ENCODE measurements around the gene ANKRD36C.
"Not testable (repeated sequence)": the region's sequence is repeated elsewhere in the genome, so short reads cannot be mapped to it uniquely, and the experiment has no call there.

Gene ANKRD36C
- 120 to 168 (median 165) reads per million in 3 donors for total RNA-seq

DNA sequence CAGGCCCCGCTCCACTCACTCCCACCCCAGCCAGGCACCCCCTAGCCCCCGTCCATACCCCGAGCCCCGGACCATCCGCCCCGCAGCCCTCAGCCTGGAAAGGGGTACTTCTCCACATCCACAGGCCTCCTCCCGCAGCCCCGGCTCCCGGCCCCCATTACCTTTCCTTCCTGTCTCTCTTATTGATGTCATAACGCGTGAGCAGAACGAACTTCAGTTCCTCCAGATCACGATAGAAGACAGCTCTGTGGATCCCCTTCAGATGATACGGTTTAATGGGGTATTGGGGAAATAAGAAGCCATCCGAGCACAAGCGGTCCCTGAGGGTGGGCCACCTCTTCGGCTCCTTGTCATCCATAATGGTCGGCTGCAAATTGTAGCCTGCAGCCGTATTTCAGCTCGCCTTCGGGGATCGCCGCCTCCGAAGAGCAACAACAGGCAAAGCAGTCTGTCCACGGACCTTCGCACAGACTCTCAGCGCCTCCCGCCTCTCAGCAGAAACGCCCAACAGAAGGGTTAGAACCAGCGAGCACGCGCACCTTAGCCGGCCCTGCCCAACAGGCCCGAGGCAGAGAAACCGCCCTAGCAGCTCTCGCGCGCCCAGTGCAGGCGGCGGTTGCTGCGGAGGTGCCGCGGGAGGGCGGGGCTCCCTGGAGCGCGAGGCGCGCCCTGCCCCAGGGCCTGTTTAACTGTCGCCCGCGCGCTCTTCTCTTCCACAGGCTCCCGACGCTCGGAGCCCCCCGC lies at the start of gene ANKRD36C:
Gene ANKRD36C (minus strand): TSS at position 474 of the 744 bp plus-strand sequence. CDS start 116 bp downstream, at position 358.
- Histone ChIP-seq H3K4me3 (ENCODE audit: insufficient read depth, low read depth, low read length, poor library complexity, severe bottlenecking) (peak within 1 kb of the TSS; percentile 61), H3K27ac (ENCODE audit: insufficient read depth, low read length, poor library complexity, severe bottlenecking) (peak within 1 kb of the TSS; percentile 87)
- not testable (repeated sequence) for H3K4me1 ChIP-seq (ENCODE audit: control insufficient read depth, insufficient read depth, low read length, poor library complexity, severe bottlenecking); H3K27me3 ChIP-seq (replicated peaks; ENCODE audit: control insufficient read depth, insufficient read depth, low read length, poor library complexity, severe bottlenecking); H3K9me3 ChIP-seq (ENCODE audit: control insufficient read depth, low read length); H3K36me3 ChIP-seq (ENCODE audit: control insufficient read depth, insufficient read depth, low read length)
- peak in 1 of 3 donors; percentile 22 for DNase-seq

DNA sequence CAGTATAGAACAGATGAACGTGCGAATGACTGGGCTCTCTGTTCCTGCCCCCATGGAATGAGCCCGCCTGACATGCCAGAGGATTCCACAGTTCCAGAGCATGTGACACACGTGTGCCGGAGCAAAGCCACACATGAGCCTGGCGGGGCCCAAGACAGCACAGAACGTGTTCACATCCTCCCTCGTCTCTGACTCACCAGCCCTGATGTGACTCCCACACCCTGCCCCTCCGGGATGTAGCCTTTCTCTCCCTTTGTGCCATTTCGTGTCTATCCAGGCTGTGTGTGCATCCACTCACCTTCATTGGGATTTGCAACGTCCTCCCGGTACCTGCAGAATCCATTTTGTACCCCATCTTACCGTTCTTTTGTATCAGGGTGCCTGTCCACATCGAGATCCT lies 43.9 kb upstream of the ANKRD36C start:
- not testable (repeated sequence) for DNase-seq; H3K27me3 ChIP-seq (replicated peaks; ENCODE audit: control insufficient read depth, insufficient read depth, low read length, poor library complexity, severe bottlenecking); H3K27ac ChIP-seq (ENCODE audit: insufficient read depth, low read length, poor library complexity, severe bottlenecking); H3K4me1 ChIP-seq (ENCODE audit: control insufficient read depth, insufficient read depth, low read length, poor library complexity, severe bottlenecking); H3K4me3 ChIP-seq (ENCODE audit: insufficient read depth, low read depth, low read length, poor library complexity, severe bottlenecking); H3K9me3 ChIP-seq (ENCODE audit: control insufficient read depth, low read length); H3K36me3 ChIP-seq (ENCODE audit: control insufficient read depth, insufficient read depth, low read length)

DNA sequence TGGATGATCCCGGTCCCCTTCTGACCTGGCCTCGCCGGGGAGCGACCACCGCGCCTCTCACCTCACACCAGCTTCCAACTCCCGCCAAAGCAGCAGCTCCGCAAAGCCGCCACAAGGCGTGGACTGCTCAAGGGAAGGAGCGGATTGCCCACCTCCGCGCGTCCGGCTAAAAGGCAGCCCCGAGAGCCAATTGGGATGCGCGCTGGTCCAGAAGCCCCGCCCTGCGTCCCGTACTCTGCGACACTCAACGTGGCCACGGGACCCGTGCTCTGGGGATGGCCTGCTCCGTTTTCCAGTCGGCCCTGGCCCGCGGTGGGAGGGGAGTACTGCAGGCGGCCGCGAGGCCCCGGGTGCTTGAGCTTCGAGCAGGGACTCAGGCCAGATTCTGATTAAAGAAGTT lies 43.2 kb upstream of the ANKRD36C start, which contains the start of gene GPAT2:
Gene GPAT2 (minus strand): TSS at position 125 of the 400 bp plus-strand sequence. CDS start 2,557 bp downstream, outside the sequence.
- not testable (repeated sequence) for DNase-seq; H3K4me1 ChIP-seq (ENCODE audit: control insufficient read depth, insufficient read depth, low read length, poor library complexity, severe bottlenecking); H3K36me3 ChIP-seq (ENCODE audit: control insufficient read depth, insufficient read depth, low read length)

DNA sequence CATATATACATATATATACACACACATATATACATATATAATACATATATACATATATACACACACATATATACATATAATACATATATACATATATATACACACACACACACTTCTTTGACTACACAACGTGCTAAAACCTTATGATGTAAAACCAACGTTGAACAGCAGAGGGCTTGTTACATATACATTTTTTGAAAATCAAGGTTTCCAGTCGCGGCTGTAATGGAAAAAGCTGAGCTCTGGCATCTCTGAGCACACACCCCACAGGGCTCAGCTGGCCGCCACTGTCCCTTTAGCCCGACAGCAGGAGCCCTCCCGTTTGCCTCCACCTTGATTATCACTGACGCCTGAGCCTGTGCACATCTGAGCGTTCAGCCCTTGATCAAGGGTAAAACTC lies 42.4 kb upstream of the ANKRD36C start:
- not testable (repeated sequence) for H3K9me3 ChIP-seq (ENCODE audit: control insufficient read depth, low read length); H3K4me3 ChIP-seq (ENCODE audit: insufficient read depth, low read depth, low read length, poor library complexity, severe bottlenecking); H3K27ac ChIP-seq (ENCODE audit: insufficient read depth, low read length, poor library complexity, severe bottlenecking); H3K27me3 ChIP-seq (replicated peaks; ENCODE audit: control insufficient read depth, insufficient read depth, low read length, poor library complexity, severe bottlenecking); H3K4me1 ChIP-seq (ENCODE audit: control insufficient read depth, insufficient read depth, low read length, poor library complexity, severe bottlenecking); DNase-seq; H3K36me3 ChIP-seq (ENCODE audit: control insufficient read depth, insufficient read depth, low read length)

More for the DNA sequence above, 43.2 kb upstream of the ANKRD36C start, which contains the start of gene GPAT2:
- H3K27me3 ChIP-seq (replicated peaks; ENCODE audit: control insufficient read depth, insufficient read depth, low read length, poor library complexity, severe bottlenecking); H3K9me3 ChIP-seq (ENCODE audit: control insufficient read depth, low read length); H3K27ac ChIP-seq (ENCODE audit: insufficient read depth, low read length, poor library complexity, severe bottlenecking); H3K4me3 ChIP-seq (ENCODE audit: insufficient read depth, low read depth, low read length, poor library complexity, severe bottlenecking): not testable (repeated sequence)

DNA sequence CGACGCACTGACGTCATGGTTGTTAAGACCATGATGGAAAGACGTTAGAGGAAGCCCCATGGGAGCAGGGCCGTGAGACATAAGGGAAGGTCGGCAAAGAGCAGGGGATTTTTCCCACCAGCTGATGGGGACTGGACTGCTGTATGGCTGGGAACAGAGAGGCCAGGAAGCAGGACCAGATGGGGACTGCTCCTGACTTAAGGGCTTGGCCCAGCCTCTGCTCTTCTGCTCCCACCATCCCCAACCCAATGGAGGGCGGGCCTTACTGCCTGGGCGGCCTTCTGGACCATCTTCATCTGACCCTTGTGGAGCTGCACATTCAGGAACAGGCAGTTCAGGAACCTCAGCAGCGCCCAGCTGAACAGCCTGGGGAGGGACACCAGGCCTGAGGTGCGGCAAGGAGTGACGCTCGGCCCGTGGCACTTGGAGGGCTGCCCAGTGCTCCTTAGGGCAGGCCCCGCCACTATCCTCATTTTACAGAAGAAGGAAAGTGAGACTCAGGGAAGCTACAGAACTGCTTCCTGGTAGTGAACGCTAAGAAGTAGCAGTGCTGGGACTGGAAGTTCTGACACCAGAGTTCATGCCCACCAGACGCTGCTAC lies 36.2 kb upstream of the ANKRD36C start:
- H3K27ac ChIP-seq (ENCODE audit: insufficient read depth, low read length, poor library complexity, severe bottlenecking); H3K27me3 ChIP-seq (replicated peaks; ENCODE audit: control insufficient read depth, insufficient read depth, low read length, poor library complexity, severe bottlenecking); H3K4me1 ChIP-seq (ENCODE audit: control insufficient read depth, insufficient read depth, low read length, poor library complexity, severe bottlenecking); H3K4me3 ChIP-seq (ENCODE audit: insufficient read depth, low read depth, low read length, poor library complexity, severe bottlenecking); H3K9me3 ChIP-seq (ENCODE audit: control insufficient read depth, low read length); H3K36me3 ChIP-seq (ENCODE audit: control insufficient read depth, insufficient read depth, low read length); DNase-seq: not testable (repeated sequence)

DNA sequence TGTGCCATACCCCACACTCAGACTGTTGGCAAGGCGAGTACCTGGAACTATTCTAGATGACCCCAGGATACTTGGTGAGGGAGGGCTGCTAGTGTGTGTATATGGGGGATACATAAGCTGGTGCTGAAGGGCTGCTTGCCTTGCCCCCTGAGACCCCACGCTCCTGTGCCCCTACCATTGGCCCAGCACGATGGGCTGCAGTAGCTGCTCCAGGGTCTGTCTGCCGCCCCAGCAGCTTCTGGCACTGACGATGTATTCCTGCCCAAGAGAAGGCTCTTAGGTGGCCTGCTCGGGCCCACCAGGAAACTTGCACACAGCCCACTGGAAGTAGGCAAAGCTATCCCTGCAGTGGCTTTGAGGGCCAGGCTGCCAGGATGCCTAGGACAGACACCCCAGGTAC lies 34.1 kb upstream of the ANKRD36C start:
- not testable (repeated sequence) for H3K27me3 ChIP-seq (replicated peaks; ENCODE audit: control insufficient read depth, insufficient read depth, low read length, poor library complexity, severe bottlenecking); DNase-seq; H3K4me1 ChIP-seq (ENCODE audit: control insufficient read depth, insufficient read depth, low read length, poor library complexity, severe bottlenecking); H3K4me3 ChIP-seq (ENCODE audit: insufficient read depth, low read depth, low read length, poor library complexity, severe bottlenecking); H3K36me3 ChIP-seq (ENCODE audit: control insufficient read depth, insufficient read depth, low read length); H3K27ac ChIP-seq (ENCODE audit: insufficient read depth, low read length, poor library complexity, severe bottlenecking); H3K9me3 ChIP-seq (ENCODE audit: control insufficient read depth, low read length)

DNA sequence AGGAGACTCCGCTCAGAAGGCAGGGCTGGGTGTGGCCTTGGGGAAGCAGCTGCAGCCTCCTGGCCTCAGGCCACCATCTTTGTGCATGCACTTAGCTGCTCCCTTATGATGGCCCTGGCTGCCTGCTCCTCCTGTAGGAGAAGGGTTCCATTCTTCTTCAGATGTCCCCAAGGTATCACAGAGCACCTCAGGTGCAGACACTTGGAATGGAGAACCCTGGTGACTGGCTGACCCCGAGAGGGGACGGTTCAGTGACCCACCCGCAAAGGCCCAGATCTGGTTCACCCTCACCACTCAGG lies 33.5 kb upstream of the ANKRD36C start:
- DNase-seq: no peak
- Histone ChIP-seq H3K4me1 (ENCODE audit: control insufficient read depth, insufficient read depth, low read length, poor library complexity, severe bottlenecking) (no peaks in the 10 kb centered on the region), H3K4me3 (ENCODE audit: insufficient read depth, low read depth, low read length, poor library complexity, severe bottlenecking) (no peak overlapping the region), H3K27ac (ENCODE audit: insufficient read depth, low read length, poor library complexity, severe bottlenecking) (no peak overlapping the region), H3K36me3 (ENCODE audit: control insufficient read depth, insufficient read depth, low read length) (no peaks in the 10 kb centered on the region), H3K9me3 (ENCODE audit: control insufficient read depth, low read length) (no peaks in the 10 kb centered on the region), H3K27me3 (replicated peaks; ENCODE audit: control insufficient read depth, insufficient read depth, low read length, poor library complexity, severe bottlenecking) (no peaks in the 10 kb centered on the region)

DNA sequence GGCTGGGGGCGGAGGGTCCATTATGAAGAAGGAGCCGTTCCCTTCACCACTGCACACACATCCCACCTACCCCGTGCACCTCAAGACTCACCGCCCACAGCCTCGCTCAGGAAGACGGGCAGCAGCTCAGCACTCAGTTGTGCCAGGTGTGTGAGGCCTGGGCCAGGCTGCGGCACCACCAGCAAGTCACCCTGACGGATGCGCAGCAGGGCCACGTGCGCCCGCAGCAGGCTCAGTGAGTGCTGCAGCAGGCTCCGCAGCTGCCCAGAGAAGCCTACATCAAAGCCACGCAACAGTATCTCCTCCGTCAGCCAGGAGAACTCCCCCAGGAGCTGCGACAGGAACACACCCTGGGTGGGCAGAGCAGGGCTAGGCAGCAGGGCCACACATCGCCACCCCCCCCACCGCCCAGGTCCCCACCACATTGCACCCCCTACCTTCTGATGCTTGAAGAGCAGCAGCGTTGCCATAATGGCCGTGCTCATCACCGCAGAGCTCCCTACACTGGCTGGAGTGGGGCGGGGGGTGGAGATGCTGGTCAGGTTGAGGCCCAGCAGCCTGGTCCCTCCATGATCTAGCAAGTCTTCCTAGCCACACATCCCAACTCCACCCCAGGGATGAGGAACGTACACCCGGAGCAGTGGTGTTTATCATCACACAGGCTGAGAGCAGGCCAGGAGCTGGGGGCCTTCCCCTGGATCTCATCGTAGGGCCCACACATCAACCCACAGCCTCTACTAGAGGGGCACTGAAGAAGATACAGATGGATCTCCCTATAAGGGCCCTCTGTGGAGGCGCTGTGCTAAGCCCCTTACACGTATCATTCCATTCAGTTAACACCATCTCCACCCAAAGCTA lies 32.9 kb upstream of the ANKRD36C start:
- Histone ChIP-seq H3K4me3 (ENCODE audit: insufficient read depth, low read depth, low read length, poor library complexity, severe bottlenecking) (no peak overlapping the region), H3K9me3 (ENCODE audit: control insufficient read depth, low read length) (no peaks in the 10 kb centered on the region), H3K4me1 (ENCODE audit: control insufficient read depth, insufficient read depth, low read length, poor library complexity, severe bottlenecking) (no peaks in the 10 kb centered on the region), H3K27ac (ENCODE audit: insufficient read depth, low read length, poor library complexity, severe bottlenecking) (no peak overlapping the region), H3K27me3 (replicated peaks; ENCODE audit: control insufficient read depth, insufficient read depth, low read length, poor library complexity, severe bottlenecking) (no peaks in the 10 kb centered on the region), H3K36me3 (ENCODE audit: control insufficient read depth, insufficient read depth, low read length) (no peaks in the 10 kb centered on the region)
- no peak for DNase-seq

DNA sequence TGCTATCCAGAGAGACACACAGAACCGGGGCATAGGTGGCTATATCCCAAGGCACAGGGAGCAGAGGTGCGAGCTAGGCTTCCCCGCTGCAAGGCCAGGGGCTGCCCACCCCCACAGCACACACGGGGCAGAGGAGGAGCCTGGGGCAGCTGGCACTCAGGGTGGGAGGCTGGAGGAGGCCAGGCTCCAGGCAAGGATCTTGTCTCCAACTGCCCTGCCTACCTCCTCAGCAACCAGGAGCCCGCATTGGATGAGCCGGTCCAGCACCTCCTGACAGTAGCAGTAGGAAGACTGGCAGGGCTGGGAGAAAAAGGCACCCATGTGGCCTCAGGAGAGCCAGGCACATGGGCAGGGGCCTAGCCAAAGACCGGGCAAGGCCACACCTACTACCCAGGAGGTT lies 32.1 kb upstream of the ANKRD36C start:
- not testable (repeated sequence) for H3K36me3 ChIP-seq (ENCODE audit: control insufficient read depth, insufficient read depth, low read length)

More for the DNA sequence above, 32.1 kb upstream of the ANKRD36C start:
- H3K27me3 ChIP-seq (replicated peaks; ENCODE audit: control insufficient read depth, insufficient read depth, low read length, poor library complexity, severe bottlenecking); H3K9me3 ChIP-seq (ENCODE audit: control insufficient read depth, low read length); DNase-seq; H3K27ac ChIP-seq (ENCODE audit: insufficient read depth, low read length, poor library complexity, severe bottlenecking); H3K4me3 ChIP-seq (ENCODE audit: insufficient read depth, low read depth, low read length, poor library complexity, severe bottlenecking); H3K4me1 ChIP-seq (ENCODE audit: control insufficient read depth, insufficient read depth, low read length, poor library complexity, severe bottlenecking): not testable (repeated sequence)

Data from effector memory CD4-positive, alpha-beta T cell (primary cell).